Astrocyte (in vitro differentiated cells and primary cell): ENCODE data around the gene IDUA. TPM values are rescaled to one million over a fixed set of nuclear protein-coding genes. Genes with fewer than 3 reads are reported as not detected.
"Not testable (repeated sequence)": the region's sequence is repeated elsewhere in the genome, so short reads cannot be mapped to it uniquely, and the experiment has no call there.

ENCODE experiments used
- DNase-seq: peaks from one replicate; pipeline ENCODE4 v3.0.0-alpha.2; 2010; ENCODE audit warnings: low read depth
- FAIRE-seq: peaks from 2 replicates; lab custom pipeline; 2011; peaks lifted over from hg19 to GRCh38; lab: Jason Lieb, UNC
- H2AFZ ChIP-seq: 2 replicates; pipeline ENCODE4 v1.6.0; 2012; ENCODE audit warnings: low read depth, low read length, inconsistent platforms
- H3K27ac ChIP-seq: 2 replicates; pipeline ENCODE4 v1.5.1; 2011; ENCODE audit warnings: low read depth, low read length, inconsistent platforms
- H3K27me3 ChIP-seq: 2 replicates; pipeline ENCODE4 v1.6.0; 2011; ENCODE audit warnings: low read length, inconsistent platforms; ENCODE audit not compliant: insufficient read depth
- H3K36me3 ChIP-seq: 2 replicates; pipeline ENCODE4 v1.5.1; 2011; ENCODE audit warnings: low read length, inconsistent platforms; ENCODE audit not compliant: insufficient read depth
- H3K4me1 ChIP-seq: 2 replicates; pipeline ENCODE4 v1.5.1; 2011; ENCODE audit warnings: low read length, inconsistent platforms; ENCODE audit not compliant: insufficient read depth
- H3K4me2 ChIP-seq: 2 replicates; pipeline ENCODE4 v1.6.0; 2012; ENCODE audit warnings: low read length, inconsistent platforms
- H3K4me3 ChIP-seq: 2 replicates; pipeline ENCODE4 v1.5.1; 2011; ENCODE audit warnings: low read depth, mild to moderate bottlenecking, low read length, inconsistent platforms; ENCODE audit not compliant: insufficient read depth
- H3K79me2 ChIP-seq: 2 replicates; pipeline ENCODE4 v1.6.0; 2012; ENCODE audit warnings: mild to moderate bottlenecking, low read length, inconsistent platforms; ENCODE audit not compliant: insufficient read depth
- H3K9ac ChIP-seq: 2 replicates; pipeline ENCODE4 v1.6.0; 2012; ENCODE audit warnings: mild to moderate bottlenecking, low read length, inconsistent platforms
- H3K9me3 ChIP-seq: 2 replicates; pipeline ENCODE4 v1.5.1; 2012; ENCODE audit warnings: low read depth, mild to moderate bottlenecking, low read length, inconsistent platforms; ENCODE audit not compliant: insufficient read depth
- H4K20me1 ChIP-seq: 2 replicates; pipeline ENCODE4 v1.6.0; 2012; ENCODE audit warnings: low read length, inconsistent platforms; ENCODE audit not compliant: insufficient read depth
- H3K27ac Mint-ChIP-seq: one replicate; pipeline ENCODE4 v1.8.0; 2021; ENCODE audit warnings: mild to moderate bottlenecking, mixed read lengths; ENCODE audit not compliant: unreplicated experiment
- H3K27me3 Mint-ChIP-seq: one replicate; pipeline ENCODE4 v1.8.0; 2021; ENCODE audit warnings: low read depth, mixed read lengths; ENCODE audit not compliant: unreplicated experiment
- H3K36me3 Mint-ChIP-seq: one replicate; pipeline ENCODE4 v1.8.0; 2021; ENCODE audit warnings: low read depth, mixed read lengths; ENCODE audit not compliant: unreplicated experiment
- H3K4me1 Mint-ChIP-seq: one replicate; pipeline ENCODE4 v1.8.0; 2021; ENCODE audit warnings: low read depth, mixed read lengths; ENCODE audit not compliant: unreplicated experiment
- H3K4me3 Mint-ChIP-seq: one replicate; pipeline ENCODE4 v1.8.0; 2021; ENCODE audit warnings: mild to moderate bottlenecking, moderate library complexity, mixed read lengths; ENCODE audit not compliant: unreplicated experiment
- H3K9me3 Mint-ChIP-seq: one replicate; pipeline ENCODE4 v1.8.0; 2021; ENCODE audit warnings: mild to moderate bottlenecking, mixed read lengths; ENCODE audit not compliant: unreplicated experiment
- EZH2 ChIP-seq: IDR thresholded peaks from 2 replicates; pipeline ENCODE4 v1.6.1; 2012; ENCODE audit warnings: mild to moderate bottlenecking, low read length, inconsistent platforms; ENCODE audit not compliant: insufficient read depth
- total RNA-seq: library from RNA; stranded (reverse); gene quantifications from 2 replicates; pipeline ENCODE4 v1.2.1, GENCODE V29; 2021
- TF ChIP-seq, protein P1 (sequence below): IDR thresholded peaks from 2 replicates; pipeline ENCODE4 v1.5.1; 2011; ENCODE audit warnings: low read depth, mild to moderate bottlenecking, inconsistent platforms, low read length, moderate library complexity; ENCODE audit not compliant: insufficient read depth

Gene IDUA
- total RNA-seq, 1 donor from 2014 or later: 20.5 TPM

DNA sequence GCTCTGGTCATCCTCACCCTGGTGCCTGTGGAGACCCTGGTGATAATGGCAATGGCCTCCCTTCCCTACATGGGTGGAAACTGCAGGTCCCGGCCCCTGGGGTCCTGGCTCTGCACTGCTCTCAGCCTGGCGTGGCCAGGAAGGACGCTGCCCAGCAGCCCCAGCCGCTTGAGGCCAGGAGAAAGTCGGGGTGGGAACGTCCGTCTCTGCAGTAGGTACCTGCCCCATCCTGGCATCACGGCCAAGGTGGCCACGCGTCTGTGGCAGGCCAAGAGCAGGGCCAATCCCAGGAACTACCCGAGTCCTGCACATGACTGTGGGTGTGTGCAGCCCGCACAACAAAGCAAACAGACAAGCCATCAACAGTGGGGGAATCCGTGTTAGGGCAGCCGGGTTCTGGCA, 58.4 kb downstream of the IDUA start:
- Histone ChIP-seq H3K4me2 (no peak overlapping the region), H3K9me3 (no peaks in the 10 kb centered on the region), H3K36me3 (no peaks in the 10 kb centered on the region), H3K4me3 (no peak overlapping the region), H3K27ac (no peak overlapping the region), H4K20me1 (no peaks in the 10 kb centered on the region), H3K9ac (peak overlapping the region; percentile 84), H3K27me3 (no peaks in the 10 kb centered on the region), H2AFZ (no peak overlapping the region), H3K79me2 (no peaks in the 10 kb centered on the region), H3K4me1 (peaks cover 47% of the 10 kb centered on the region)
- Mint-ChIP-seq H3K4me1 (peaks cover 18% of the 10 kb centered on the region), H3K4me3 (no peak overlapping the region), H3K27ac (peak overlapping the region; percentile 88), H3K27me3 (peaks cover 2% of the 10 kb centered on the region), H3K9me3 (no peaks in the 10 kb centered on the region), H3K36me3 (peaks cover 1% of the 10 kb centered on the region)
- TF ChIP-seq, protein P1, sequence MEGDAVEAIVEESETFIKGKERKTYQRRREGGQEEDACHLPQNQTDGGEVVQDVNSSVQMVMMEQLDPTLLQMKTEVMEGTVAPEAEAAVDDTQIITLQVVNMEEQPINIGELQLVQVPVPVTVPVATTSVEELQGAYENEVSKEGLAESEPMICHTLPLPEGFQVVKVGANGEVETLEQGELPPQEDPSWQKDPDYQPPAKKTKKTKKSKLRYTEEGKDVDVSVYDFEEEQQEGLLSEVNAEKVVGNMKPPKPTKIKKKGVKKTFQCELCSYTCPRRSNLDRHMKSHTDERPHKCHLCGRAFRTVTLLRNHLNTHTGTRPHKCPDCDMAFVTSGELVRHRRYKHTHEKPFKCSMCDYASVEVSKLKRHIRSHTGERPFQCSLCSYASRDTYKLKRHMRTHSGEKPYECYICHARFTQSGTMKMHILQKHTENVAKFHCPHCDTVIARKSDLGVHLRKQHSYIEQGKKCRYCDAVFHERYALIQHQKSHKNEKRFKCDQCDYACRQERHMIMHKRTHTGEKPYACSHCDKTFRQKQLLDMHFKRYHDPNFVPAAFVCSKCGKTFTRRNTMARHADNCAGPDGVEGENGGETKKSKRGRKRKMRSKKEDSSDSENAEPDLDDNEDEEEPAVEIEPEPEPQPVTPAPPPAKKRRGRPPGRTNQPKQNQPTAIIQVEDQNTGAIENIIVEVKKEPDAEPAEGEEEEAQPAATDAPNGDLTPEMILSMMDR: no peak
- no peak for TF ChIP-seq EZH2
- no peak for DNase-seq
- FAIRE-seq: no peak

DNA sequence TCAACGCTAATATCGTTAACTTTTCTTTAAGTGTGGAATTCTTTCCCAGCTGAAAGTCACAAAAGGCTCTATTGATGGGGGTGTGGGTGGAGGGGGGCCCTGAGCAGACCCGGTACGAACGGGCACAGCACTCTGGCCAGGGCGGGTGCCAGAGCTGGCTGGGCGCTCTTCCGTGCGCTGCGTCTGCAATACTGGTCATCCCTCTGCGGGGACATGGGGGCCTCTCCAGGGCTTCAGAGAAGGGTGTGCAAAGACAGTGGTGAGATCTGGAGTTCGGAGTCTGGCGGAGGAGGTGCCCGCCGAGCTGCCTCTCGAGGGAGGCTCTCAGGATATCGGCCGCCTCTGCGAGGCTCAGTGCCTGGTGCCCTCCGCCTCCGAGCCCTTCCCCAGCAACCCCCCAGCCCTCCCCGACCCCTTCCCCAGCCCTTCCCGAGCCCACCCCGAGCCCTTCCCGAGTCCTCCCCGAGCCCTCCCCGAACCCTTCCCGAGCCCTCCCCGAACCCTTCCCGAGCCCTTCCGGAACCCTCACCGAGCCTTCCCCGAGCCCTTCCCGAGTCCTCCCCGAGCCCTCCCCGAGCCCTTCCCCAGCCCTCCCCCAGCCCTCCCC, 58.9 kb downstream of the IDUA start:
- peaks cover 2% of the 10 kb centered on the region for H3K27me3 Mint-ChIP-seq
- Histone ChIP-seq H2AFZ (no peak overlapping the region), H3K4me1 (peaks cover 45% of the 10 kb centered on the region), H3K27me3 (no peaks in the 10 kb centered on the region), H3K79me2 (no peaks in the 10 kb centered on the region), H3K9me3 (no peaks in the 10 kb centered on the region), H3K27ac (no peak overlapping the region), H3K4me3 (no peak overlapping the region), H4K20me1 (no peaks in the 10 kb centered on the region), H3K4me2 (no peak overlapping the region), H3K36me3 (no peaks in the 10 kb centered on the region), H3K9ac (no peak overlapping the region)
- peak overlapping the region; percentile 88 for H3K27ac Mint-ChIP-seq
- H3K4me1 Mint-ChIP-seq: peaks cover 16% of the 10 kb centered on the region
- DNase-seq: no peak
- H3K36me3 Mint-ChIP-seq: peaks cover 1% of the 10 kb centered on the region
- no peaks in the 10 kb centered on the region for H3K9me3 Mint-ChIP-seq
- no peak for FAIRE-seq
- no peak for TF ChIP-seq EZH2
- no peak overlapping the region for H3K4me3 Mint-ChIP-seq

- FAIRE-seq (peak; percentile 84), DNase-seq (peak; percentile 59)
- H3K4me1 Mint-ChIP-seq: peaks cover 15% of the 10 kb centered on the region
- H3K9me3 ChIP-seq, H4K20me1 ChIP-seq, H3K27me3 Mint-ChIP-seq, H3K36me3 Mint-ChIP-seq, H3K27ac Mint-ChIP-seq, H3K4me3 Mint-ChIP-seq, H3K27me3 ChIP-seq, H3K9me3 Mint-ChIP-seq, H3K36me3 ChIP-seq, H3K79me2 ChIP-seq: not testable (repeated sequence)
- H3K4me2 ChIP-seq: peak overlapping the region; percentile 80
- peak overlapping the region; percentile 19 for H3K4me3 ChIP-seq
- H3K4me1 ChIP-seq: peaks cover 36% of the 10 kb centered on the region
- peak overlapping the region; percentile 59 for H3K9ac ChIP-seq
- H2AFZ ChIP-seq: peak overlapping the region; percentile 73
- H3K27ac ChIP-seq: peak overlapping the region; percentile 45
Observed at GRCh38 chr4:1046581-1047011, 59.8 kb downstream of the IDUA start.
